IMR-90 (cell line): ENCODE results near the gene PAPSS1. TPM values are rescaled to one million over a fixed set of nuclear protein-coding genes. Genes with fewer than 3 reads are reported as not detected.

ENCODE experiments used
- ATAC-seq: fragments of 200-7000 bp; cut with Tn5 transposase; 2 replicates; pipeline ENCODE4 v1.9.1; 2020; ENCODE audit warnings: low read depth, mild to moderate bottlenecking, moderate library complexity
- BruUV-seq: library from RNA; stranded (reverse); fragments of 400-500 nt; replicated peaks from 2 replicates; lab custom pipeline; 2021; lab: Mats Ljungman, UMichigan
- CTCF ChIA-PET: fragments of 300-600 bp; formaldehyde crosslinking; extraction: SDS; loops from one replicate; lab custom pipeline; 2021; ENCODE audit warnings: antibody characterized with exemption; lab: Yijun Ruan, JAX
- POLR2A ChIA-PET: fragments of 300-600 bp; sonication (Branson Sonifier 250); formaldehyde crosslinking; loops from one replicate; lab custom pipeline; 2022; ENCODE audit warnings: antibody characterized with exemption; ENCODE audit not compliant: unreplicated experiment; lab: Charles Lee
- DNase-seq: peaks from one replicate; pipeline ENCODE4 v3.0.0; 2013
- H2AFZ ChIP-seq: replicated peaks from 2 replicates; pipeline ENCODE3; 2013; ENCODE audit warnings: low read length, mild to moderate bottlenecking; ENCODE audit not compliant: poor library complexity
- H2AK5ac ChIP-seq: 2 replicates; pipeline ENCODE4 v1.6.1; 2013; ENCODE audit warnings: low read depth, low read length, inconsistent platforms
- H2AK9ac ChIP-seq: replicated peaks from 2 replicates; pipeline ENCODE3; 2013; ENCODE audit warnings: mild to moderate bottlenecking, low read depth, low read length, moderate library complexity; ENCODE audit not compliant: poor library complexity
- H2BK120ac ChIP-seq: 2 replicates; pipeline ENCODE4 v1.6.1; 2013; ENCODE audit warnings: low read depth, low read length, inconsistent platforms
- H2BK15ac ChIP-seq: 3 replicates; pipeline ENCODE4 v1.6.1; 2013; ENCODE audit warnings: low read depth, low read length, inconsistent platforms
- H2BK20ac ChIP-seq: 2 replicates; pipeline ENCODE4 v1.6.1; 2013; ENCODE audit warnings: low read depth, mild to moderate bottlenecking, inconsistent platforms, low read length, moderate library complexity
- H2BK5ac ChIP-seq: 2 replicates; pipeline ENCODE4 v1.6.1; 2013; ENCODE audit warnings: mild to moderate bottlenecking, low read depth, low read length, inconsistent platforms; ENCODE audit not compliant: poor library complexity, severe bottlenecking
- H3K14ac ChIP-seq: replicated peaks from 2 replicates; pipeline ENCODE4 v1.6.1; 2013; ENCODE audit warnings: low read depth, low read length, inconsistent platforms
- H3K18ac ChIP-seq: 2 replicates; pipeline ENCODE4 v1.6.1; 2013; ENCODE audit warnings: low read depth, low read length, control low read depth
- H3K23ac ChIP-seq: 2 replicates; pipeline ENCODE4 v1.6.1; 2013; ENCODE audit warnings: low read depth, low read length, inconsistent platforms
- H3K27ac ChIP-seq: 2 replicates; pipeline ENCODE4 v1.5.1; 2013; ENCODE audit warnings: mild to moderate bottlenecking, control low read depth, low read length; ENCODE audit not compliant: insufficient read depth
- H3K27me3 ChIP-seq: 2 replicates; pipeline ENCODE4 v1.6.1; 2013; ENCODE audit warnings: low read length; ENCODE audit not compliant: control insufficient read depth, insufficient read depth
- H3K36me3 ChIP-seq: 2 replicates; pipeline ENCODE4 v1.6.1; 2013; ENCODE audit warnings: low read length, mixed read lengths; ENCODE audit not compliant: control insufficient read depth, insufficient read depth
- H3K4ac ChIP-seq: 2 replicates; pipeline ENCODE4 v1.6.1; 2013; ENCODE audit warnings: low read depth, low read length, inconsistent platforms
- H3K4me1 ChIP-seq: 2 replicates; pipeline ENCODE4 v1.6.1; 2013; ENCODE audit warnings: low read length, mixed read lengths; ENCODE audit not compliant: control insufficient read depth, insufficient read depth
- H3K4me2 ChIP-seq: 2 replicates; pipeline ENCODE4 v1.6.1; 2013; ENCODE audit warnings: low read depth, mild to moderate bottlenecking, control low read depth, low read length, moderate library complexity
- H3K4me3 ChIP-seq: 2 replicates; pipeline ENCODE4 v1.5.1; 2013; ENCODE audit warnings: low read depth, mild to moderate bottlenecking, control low read depth, low read length, moderate library complexity; ENCODE audit not compliant: insufficient read depth
- H3K56ac ChIP-seq: 2 replicates; pipeline ENCODE4 v1.6.1; 2013; ENCODE audit warnings: low read length, inconsistent platforms; ENCODE audit not compliant: insufficient read depth; ENCODE audit errors: extremely low read depth
- H3K79me1 ChIP-seq, 2 experiments: 2 replicates each; pipeline ENCODE4 v1.6.1; 2013; ENCODE audit warnings: low read length in 2 of 2, inconsistent platforms in 1 of 2, low read depth in 1 of 2
- H3K9ac ChIP-seq: 2 replicates; pipeline ENCODE4 v1.6.1; 2013; ENCODE audit warnings: low read depth, low read length, control low read depth
- H3K9me1 ChIP-seq: 2 replicates; pipeline ENCODE4 v1.6.1; 2013; ENCODE audit warnings: low read length, inconsistent platforms; ENCODE audit not compliant: insufficient read depth
- H3K9me3 ChIP-seq: 2 replicates; pipeline ENCODE4 v1.6.1; 2013; ENCODE audit warnings: low read length; ENCODE audit not compliant: control insufficient read depth, insufficient read depth
- H4K20me1 ChIP-seq: 2 replicates; pipeline ENCODE4 v1.6.1; 2013; ENCODE audit warnings: low read length, inconsistent platforms; ENCODE audit not compliant: insufficient read depth
- H4K5ac ChIP-seq: 2 replicates; pipeline ENCODE4 v1.6.1; 2013; ENCODE audit warnings: mild to moderate bottlenecking, low read depth, low read length, control low read depth
- H4K8ac ChIP-seq, 2 experiments: 2 replicates each; pipeline ENCODE4 v1.6.1; 2013; ENCODE audit warnings: low read depth in 2 of 2, low read length in 2 of 2, control low read depth in 1 of 2, inconsistent platforms in 1 of 2
- H4K91ac ChIP-seq: 2 replicates; pipeline ENCODE4 v1.6.1; 2013; ENCODE audit warnings: low read depth, low read length, inconsistent platforms; ENCODE audit not compliant: insufficient read depth
- MAFK ChIP-seq: IDR thresholded peaks from 2 replicates; pipeline ENCODE4 v1.6.1; 2012; ENCODE audit warnings: low read depth, low read length, improper control_type of control experiment
- MAZ ChIP-seq: IDR thresholded peaks from 2 replicates; pipeline ENCODE4 v1.6.1; 2012; ENCODE audit warnings: low read depth, mild to moderate bottlenecking, low read length, improper control_type of control experiment, moderate library complexity, borderline replicate concordance
- MXI1 ChIP-seq: IDR thresholded peaks from 2 replicates; pipeline ENCODE4 v1.6.1; 2012; ENCODE audit warnings: low read depth, mild to moderate bottlenecking, low read length, moderate library complexity, borderline replicate concordance
- POLR2A ChIP-seq: IDR thresholded peaks from 2 replicates; pipeline ENCODE4 v1.6.1; 2012; ENCODE audit warnings: mild to moderate bottlenecking, low read depth, low read length
- WGBS, 2 experiments: methylation state at CpG; one replicate each; pipeline versions ENCODE4 v1.1.5 to v1.1.7; 2013; ENCODE audit warnings: missing lambda C conversion rate in 2 of 2; ENCODE audit not compliant: insufficient read length in 1 of 2; ENCODE audit errors: extremely low coverage in 2 of 2; 5-methylcytosine and 5-hydroxymethylcytosine counted together
- dilution Hi-C: fragments of 300-500 bp; cut with HindIII; formaldehyde crosslinking; loops from one replicate; pipeline ENCODE4 v1.14.3; 2018; ENCODE audit warnings: low sequenced_read_pairs; ENCODE audit not compliant: unreplicated experiment
- in situ Hi-C: fragments of 300-500 bp; cut with MboI; formaldehyde crosslinking; loops from 3 replicates; pipeline ENCODE4 v1.14.3; 2019; ENCODE audit warnings: low sequenced_read_pairs, inconsistent platforms, mixed read lengths
- intact Hi-C: fragments of 100-400 bp; cut with micrococcal nuclease; formaldehyde crosslinking; loops from 2 replicates; pipeline ENCODE4 v1.10.0; 2022
- polyA plus RNA-seq, 3 experiments: library from polyadenylated mRNA; depleted of rRNA; stranded (reverse); fragments of >200 nt; gene quantifications; 2 replicates each; pipeline ENCODE4 v1.2.3, GENCODE V29; 2012; ENCODE audit warnings: low replicate concordance in 1 of 3
- total RNA-seq: library from RNA; depleted of rRNA; stranded (reverse); fragments of >200 nt; gene quantifications from 2 replicates; pipeline ENCODE4 v1.2.3, GENCODE V29; 2012
- TF ChIP-seq, protein P1 (sequence below): conservative IDR thresholded peaks from 2 replicates; pipeline ENCODE4 v1.5.1; 2012; ENCODE audit warnings: mild to moderate bottlenecking, low read depth, low read length, improper control_type of control experiment
- TF ChIP-seq, protein P2 (sequence below): fragments of 150-350 bp; IDR thresholded peaks from 2 replicates; pipeline ENCODE4 v1.6.1; 2017; ENCODE audit warnings: mild to moderate bottlenecking, antibody characterized with exemption, low read length, low read depth

The PAPSS1 gene
- total and polyA plus RNA-seq, 2 of the 4 experiments (the other 2 are of a cell fraction): 71.8 to 82.8 TPM

- Histone ChIP-seq H2BK20ac (no peak overlapping the region), H3K4me3 (no peak overlapping the region), H4K20me1 (peaks cover 12% of the 10 kb centered on the region; the same call in 1 of the 2 replicates), H2AK5ac (no peak overlapping the region), H3K14ac (no peak overlapping the region), H3K27me3 (no peaks in the 10 kb centered on the region), H3K9me3 (peaks cover 2% of the 10 kb centered on the region; the same call in 1 of the 2 replicates), H3K4me2 (no peak overlapping the region), H4K91ac (no peak overlapping the region), H3K9me1 (peaks cover 15% of the 10 kb centered on the region), H2AK9ac (no peak overlapping the region), H3K9ac (no peak overlapping the region), H3K18ac (no peak overlapping the region), H3K4me1 (peaks cover 3% of the 10 kb centered on the region), H2BK120ac (no peak overlapping the region), H3K79me1 (peaks cover 20 to 28% of the 10 kb centered on the region in 2 experiments), H4K5ac (no peak overlapping the region), H4K8ac (no peak overlapping the region), H3K27ac (no peak overlapping the region), H3K4ac (no peak overlapping the region), H3K56ac (no peak overlapping the region), H3K23ac (no peak overlapping the region), H3K36me3 (peaks cover 6% of the 10 kb centered on the region), H2AFZ (no peak overlapping the region), H2BK15ac (no peak overlapping the region), H2BK5ac (no peak overlapping the region)
- no peak for ATAC-seq
- dilution Hi-C loops (no loop called here), in situ Hi-C loops (no loop called here), intact Hi-C loops (no loop called here)
- no peak for DNase-seq
- no peak for TF ChIP-seq MXI1
- TF ChIP-seq POLR2A: no peak
- TF ChIP-seq, protein P1, sequence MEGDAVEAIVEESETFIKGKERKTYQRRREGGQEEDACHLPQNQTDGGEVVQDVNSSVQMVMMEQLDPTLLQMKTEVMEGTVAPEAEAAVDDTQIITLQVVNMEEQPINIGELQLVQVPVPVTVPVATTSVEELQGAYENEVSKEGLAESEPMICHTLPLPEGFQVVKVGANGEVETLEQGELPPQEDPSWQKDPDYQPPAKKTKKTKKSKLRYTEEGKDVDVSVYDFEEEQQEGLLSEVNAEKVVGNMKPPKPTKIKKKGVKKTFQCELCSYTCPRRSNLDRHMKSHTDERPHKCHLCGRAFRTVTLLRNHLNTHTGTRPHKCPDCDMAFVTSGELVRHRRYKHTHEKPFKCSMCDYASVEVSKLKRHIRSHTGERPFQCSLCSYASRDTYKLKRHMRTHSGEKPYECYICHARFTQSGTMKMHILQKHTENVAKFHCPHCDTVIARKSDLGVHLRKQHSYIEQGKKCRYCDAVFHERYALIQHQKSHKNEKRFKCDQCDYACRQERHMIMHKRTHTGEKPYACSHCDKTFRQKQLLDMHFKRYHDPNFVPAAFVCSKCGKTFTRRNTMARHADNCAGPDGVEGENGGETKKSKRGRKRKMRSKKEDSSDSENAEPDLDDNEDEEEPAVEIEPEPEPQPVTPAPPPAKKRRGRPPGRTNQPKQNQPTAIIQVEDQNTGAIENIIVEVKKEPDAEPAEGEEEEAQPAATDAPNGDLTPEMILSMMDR: no peak
- TF ChIP-seq, protein P2, sequence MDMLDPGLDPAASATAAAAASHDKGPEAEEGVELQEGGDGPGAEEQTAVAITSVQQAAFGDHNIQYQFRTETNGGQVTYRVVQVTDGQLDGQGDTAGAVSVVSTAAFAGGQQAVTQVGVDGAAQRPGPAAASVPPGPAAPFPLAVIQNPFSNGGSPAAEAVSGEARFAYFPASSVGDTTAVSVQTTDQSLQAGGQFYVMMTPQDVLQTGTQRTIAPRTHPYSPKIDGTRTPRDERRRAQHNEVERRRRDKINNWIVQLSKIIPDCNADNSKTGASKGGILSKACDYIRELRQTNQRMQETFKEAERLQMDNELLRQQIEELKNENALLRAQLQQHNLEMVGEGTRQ: no peak
- TF ChIP-seq MAZ: no peak
- TF ChIP-seq MAFK: no peak
- 100% methylated on average over 2 of the region's 4 CpGs; no CpG with 5 or more reads in 1 of the 2 experiments for WGBS, 2 experiments
- ChIA-PET CTCF (no interaction called here), POLR2A (no interaction called here)
- no TSS peak for BruUV-seq
These were observed 28.7 kb downstream of the PAPSS1 start for GRCh38 chr4:107691378-107691777.
